ENCODE measurements around the gene RABEPK. TPM values are rescaled to one million over a fixed set of nuclear protein-coding genes. Genes with fewer than 3 reads are reported as not detected.

The RABEPK gene
- total and polyA plus RNA-seq, 8 donors = 11.2 to 32.6 (median 16.2) TPM

GRCh38 chr9:125238915-125239446 lies 38.6 kb downstream of the RABEPK start:
- DNase-seq = no peak
- Histone ChIP-seq H3K27me3 (no peaks in the 10 kb centered on the region), H3K4me3 (peak overlapping the region; percentile 73 to 93 (median 80)), H3K36me3 (peaks cover 41 to 61% (median 56%) of the 10 kb centered on the region in 4 donors), H3K9me3 (no peaks in the 10 kb centered on the region), H3K4me1 (peaks cover 47 to 78% (median 63%) of the 10 kb centered on the region in 4 donors), H3K27ac (peak overlapping the region in 2 of 5 donors; percentile 96 to 97)
- intact Hi-C loops (cut with DNase I; ENCODE audit: low total_unique reads) = no loop called here
- no peak for TF ChIP-seq POLR2A (IDR thresholded peaks at IDR 0.05)
- TF ChIP-seq CTCF (IDR thresholded peaks at IDR 0.05) = no peak
- TF ChIP-seq EP300 (IDR thresholded peaks at IDR 0.05) = no peak
- TF ChIP-seq POLR2AphosphoS5 (IDR thresholded peaks at IDR 0.05) = no peak
- 32 to 68% (median 51%) methylated on average over 14 of the region's 14 CpGs for WGBS, 5 donors

- no peaks in the 10 kb centered on the region for H3K27me3 ChIP-seq
- intact Hi-C loops (cut with DNase I; ENCODE audit: low total_unique reads) = no loop called here
- peak overlapping the region; percentile 73 to 93 (median 80) for H3K4me3 ChIP-seq
- 6 to 15% (median 7%) methylated on average over 8 of the region's 8 CpGs for WGBS, 5 donors
- H3K27ac ChIP-seq = peak overlapping the region in 4 of 5 donors; percentile 94 to 97 (median 96)
- DNase-seq = no peak
- peaks cover 45 to 72% (median 59%) of the 10 kb centered on the region in 4 donors for H3K4me1 ChIP-seq
- no peak for TF ChIP-seq POLR2AphosphoS5 (IDR thresholded peaks at IDR 0.05)
- no peak for TF ChIP-seq CTCF (IDR thresholded peaks at IDR 0.05)
- TF ChIP-seq POLR2A (IDR thresholded peaks at IDR 0.05) = no peak
- no peak for TF ChIP-seq EP300 (IDR thresholded peaks at IDR 0.05)
- H3K9me3 ChIP-seq = no peaks in the 10 kb centered on the region
- H3K36me3 ChIP-seq = peaks cover 40 to 54% (median 49%) of the 10 kb centered on the region in 4 donors
Measured at GRCh38 chr9:125239631-125240597, 39.6 kb downstream of the RABEPK start.

GRCh38 chr9:125240649-125240999 lies 40.3 kb downstream of the RABEPK start:
- Histone ChIP-seq H3K4me1 (peaks cover 37 to 65% (median 52%) of the 10 kb centered on the region in 4 donors), H3K4me3 (peak overlapping the region; percentile 73 to 93 (median 80)), H3K9me3 (no peaks in the 10 kb centered on the region), H3K27ac (peak overlapping the region; percentile 94 to 98 (median 97)), H3K36me3 (peaks cover 33 to 47% (median 42%) of the 10 kb centered on the region in 4 donors), H3K27me3 (no peaks in the 10 kb centered on the region)
- DNase-seq = peak; percentile 50 to 77
- TF ChIP-seq POLR2AphosphoS5 (IDR thresholded peaks at IDR 0.05) (no peak), EP300 (IDR thresholded peaks at IDR 0.05) (no peak), POLR2A (IDR thresholded peaks at IDR 0.05) (no peak), CTCF (IDR thresholded peaks at IDR 0.05) (no peak)
- 0% methylated on average over 11 to 33 of the region's 33 CpGs for WGBS, 5 donors
- intact Hi-C loops (cut with DNase I; ENCODE audit: low total_unique reads) = no loop called here

- peaks cover 26 to 40% (median 36%) of the 10 kb centered on the region in 4 donors for H3K36me3 ChIP-seq
- WGBS, 5 donors = 0 to 1% (median 0%) methylated on average over 16 to 59 of the region's 59 CpGs
- H3K4me1 ChIP-seq = peaks cover 31 to 59% (median 46%) of the 10 kb centered on the region in 4 donors
- no peaks in the 10 kb centered on the region for H3K9me3 ChIP-seq
- DNase-seq = peak; percentile 100
- H3K4me3 ChIP-seq = peak within 1 kb of the TSS; percentile 73 to 93 (median 80)
- intact Hi-C loops (cut with DNase I; ENCODE audit: low total_unique reads) = no loop called here
- TF ChIP-seq POLR2A (IDR thresholded peaks at IDR 0.05) (peak in 2 of 4 donors; percentile 90 to 99), POLR2AphosphoS5 (IDR thresholded peaks at IDR 0.05) (peak; percentile 98 to 100 (median 100)), CTCF (IDR thresholded peaks at IDR 0.05) (peak in 2 of 7 experiments; percentile 14 to 22), EP300 (IDR thresholded peaks at IDR 0.05) (no peak)
- peak within 1 kb of the TSS; percentile 94 to 98 (median 97) for H3K27ac ChIP-seq
- H3K27me3 ChIP-seq = no peaks in the 10 kb centered on the region
Measured at GRCh38 chr9:125241000-125241862, 40.9 kb downstream of the RABEPK start, which contains the start of gene HSPA5. Gene HSPA5 (minus strand): TSS chr9:125241343. CDS start chr9:125241126, 217 bp downstream.

Data from stomach (tissue), 9 donors.